ENCODE results near the gene HOXD11.

DNA sequence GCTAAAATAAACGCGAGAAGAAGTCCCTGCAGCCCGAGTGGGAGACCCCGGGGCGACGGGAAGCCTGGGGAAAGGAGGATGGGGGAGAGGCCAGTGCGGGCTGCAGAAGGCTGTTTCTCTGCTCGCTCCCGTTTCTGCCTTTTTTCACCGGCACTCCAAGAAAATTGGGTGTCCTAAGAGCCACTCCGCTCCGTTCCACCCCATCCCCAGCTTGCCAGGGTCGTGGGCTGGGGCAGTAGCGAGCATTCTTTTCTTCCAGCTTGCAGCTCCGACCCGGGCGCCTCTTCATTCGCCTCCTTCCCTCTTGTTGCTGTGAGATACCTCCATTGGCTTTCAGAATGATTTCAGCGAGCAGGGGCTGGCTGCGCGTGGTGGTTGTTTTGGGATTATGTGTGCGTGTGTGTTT is 51.1 kb downstream of the HOXD11 start:
- TF ChIP-seq, protein P1, sequence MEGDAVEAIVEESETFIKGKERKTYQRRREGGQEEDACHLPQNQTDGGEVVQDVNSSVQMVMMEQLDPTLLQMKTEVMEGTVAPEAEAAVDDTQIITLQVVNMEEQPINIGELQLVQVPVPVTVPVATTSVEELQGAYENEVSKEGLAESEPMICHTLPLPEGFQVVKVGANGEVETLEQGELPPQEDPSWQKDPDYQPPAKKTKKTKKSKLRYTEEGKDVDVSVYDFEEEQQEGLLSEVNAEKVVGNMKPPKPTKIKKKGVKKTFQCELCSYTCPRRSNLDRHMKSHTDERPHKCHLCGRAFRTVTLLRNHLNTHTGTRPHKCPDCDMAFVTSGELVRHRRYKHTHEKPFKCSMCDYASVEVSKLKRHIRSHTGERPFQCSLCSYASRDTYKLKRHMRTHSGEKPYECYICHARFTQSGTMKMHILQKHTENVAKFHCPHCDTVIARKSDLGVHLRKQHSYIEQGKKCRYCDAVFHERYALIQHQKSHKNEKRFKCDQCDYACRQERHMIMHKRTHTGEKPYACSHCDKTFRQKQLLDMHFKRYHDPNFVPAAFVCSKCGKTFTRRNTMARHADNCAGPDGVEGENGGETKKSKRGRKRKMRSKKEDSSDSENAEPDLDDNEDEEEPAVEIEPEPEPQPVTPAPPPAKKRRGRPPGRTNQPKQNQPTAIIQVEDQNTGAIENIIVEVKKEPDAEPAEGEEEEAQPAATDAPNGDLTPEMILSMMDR (IDR thresholded peaks at IDR 0.05) = no peak
- no peak for TF ChIP-seq POLR2A (IDR thresholded peaks at IDR 0.05)

Measured in stomach (tissue), 4 donors.